ENCODE measurements around the gene BAHCC1.

BAHCC1 gene

GRCh38 chr17:81500047-81500446 is 104.8 kb downstream of the BAHCC1 start:
- DNase-seq, result no peak

DNA sequence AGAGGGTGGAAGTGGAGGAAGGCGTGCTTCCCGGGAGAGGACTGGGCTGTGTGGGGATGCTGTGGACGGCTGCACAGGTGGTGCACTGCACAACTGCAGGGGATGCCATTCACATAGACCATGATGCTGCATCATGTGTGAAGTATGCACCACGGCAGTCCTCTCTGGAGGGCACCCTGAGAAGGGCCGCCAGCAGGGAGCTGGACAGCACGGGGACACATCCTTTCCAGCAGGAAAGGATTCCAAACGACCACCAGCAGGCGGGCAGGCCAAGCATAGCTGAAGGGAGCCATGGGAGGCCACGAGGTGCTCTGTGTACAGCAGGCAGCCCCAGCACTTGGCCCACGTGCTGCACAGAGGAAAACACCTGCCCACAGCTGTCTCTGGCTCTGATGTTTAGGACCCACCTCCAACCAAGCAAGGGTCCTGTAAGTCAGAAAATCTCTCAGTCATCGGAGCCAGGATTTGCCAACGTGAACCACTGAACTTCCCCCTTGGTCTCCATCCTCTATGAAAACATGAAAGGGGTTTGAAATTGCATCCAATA is 107.3 kb downstream of the BAHCC1 start:
- no peak for DNase-seq

GRCh38 chr17:81503619-81504018 is 108.4 kb downstream of the BAHCC1 start:
- DNase-seq, result no peak

- DNase-seq, result no peak
Observed at GRCh38 chr17:81508639-81509206, 113.5 kb downstream of the BAHCC1 start.

GRCh38 chr17:81509207-81509971 is 114.1 kb downstream of the BAHCC1 start:
- DNase-seq, result peak; percentile 57

GRCh38 chr17:81509972-81510784 is 114.9 kb downstream of the BAHCC1 start:
- DNase-seq, result no peak

- DNase-seq, result peak; percentile 54
Observed at GRCh38 chr17:81510785-81511553, 115.7 kb downstream of the BAHCC1 start.

DNA sequence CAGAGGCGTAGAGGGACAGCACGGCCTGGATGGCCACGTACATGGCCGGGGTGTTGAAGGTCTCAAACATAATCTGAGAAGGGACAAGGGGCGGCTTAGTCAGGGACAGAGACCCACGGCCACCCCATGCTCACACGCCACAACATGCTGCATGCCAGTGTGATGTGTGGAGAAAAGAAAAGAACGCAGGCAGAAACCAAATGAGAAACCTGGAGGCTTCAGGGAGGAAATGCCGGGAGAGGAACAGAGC is 116.2 kb downstream of the BAHCC1 start:
- no peak for DNase-seq

GRCh38 chr17:81511804-81512561 is 116.7 kb downstream of the BAHCC1 start:
- no peak for DNase-seq

- DNase-seq, result peak; percentile 95
Observed at GRCh38 chr17:81512562-81513371, 117.5 kb downstream of the BAHCC1 start, which contains the start of gene ACTG1. Gene ACTG1 (minus strand): TSS chr17:81512799. CDS start chr17:81512354, 445 bp downstream.

DNA sequence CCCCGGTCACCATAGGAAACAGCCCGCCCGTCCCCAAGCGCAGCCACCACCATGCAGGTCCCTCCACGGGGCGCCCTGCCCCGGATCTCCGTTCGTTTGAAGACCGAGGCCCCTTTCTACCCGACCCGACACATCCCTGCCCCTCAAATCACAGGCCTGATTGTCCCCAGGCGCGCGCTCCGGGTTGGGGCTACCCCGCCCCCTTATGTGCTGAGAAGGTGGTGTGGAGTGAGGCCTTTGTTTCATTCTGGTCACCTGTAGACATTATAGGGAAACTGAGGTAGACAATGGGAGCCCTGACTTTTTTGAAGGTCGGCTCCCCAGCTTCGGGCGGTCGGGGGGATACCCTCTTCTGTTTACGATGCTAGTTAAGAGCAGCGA is 118.1 kb downstream of the BAHCC1 start:
- DNase-seq, result peak; percentile 65

DNA sequence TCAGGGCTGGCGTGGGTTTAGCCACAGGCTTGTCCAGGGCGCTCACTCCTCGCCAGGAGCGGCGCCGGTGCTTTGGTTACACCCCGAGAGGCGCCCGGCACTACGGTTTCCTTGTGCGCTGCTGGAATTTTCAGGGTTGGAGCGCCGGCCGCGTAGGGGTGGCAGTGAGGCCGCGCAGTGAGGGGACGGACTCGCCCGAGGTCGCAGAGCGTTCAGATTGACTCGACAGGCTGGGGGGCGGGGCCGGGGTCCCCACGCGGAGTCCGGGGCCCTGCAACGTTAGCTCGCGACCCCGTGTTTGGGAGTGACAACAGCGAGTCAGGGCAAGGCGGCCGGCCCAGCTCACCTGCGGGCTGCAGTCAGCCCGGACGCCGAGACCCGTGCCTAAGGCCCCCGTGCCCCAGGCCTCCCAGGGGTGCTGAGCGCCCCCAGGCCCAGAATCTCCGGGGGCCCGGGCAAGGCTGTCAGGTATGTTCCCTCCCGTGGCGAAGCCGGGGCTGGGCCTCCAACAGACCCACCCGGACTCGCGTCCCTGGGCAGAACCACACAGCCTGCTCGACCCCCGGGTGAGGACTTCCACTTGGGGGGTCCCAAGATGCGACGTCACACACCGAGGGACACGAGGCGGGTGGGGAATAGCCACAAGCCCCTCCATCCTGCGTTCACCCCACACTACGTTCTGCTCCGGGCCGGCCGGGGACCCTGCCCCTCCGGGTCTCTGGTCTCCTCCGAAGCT is 118.7 kb downstream of the BAHCC1 start:
- DNase-seq, result peak; percentile 36

DNA sequence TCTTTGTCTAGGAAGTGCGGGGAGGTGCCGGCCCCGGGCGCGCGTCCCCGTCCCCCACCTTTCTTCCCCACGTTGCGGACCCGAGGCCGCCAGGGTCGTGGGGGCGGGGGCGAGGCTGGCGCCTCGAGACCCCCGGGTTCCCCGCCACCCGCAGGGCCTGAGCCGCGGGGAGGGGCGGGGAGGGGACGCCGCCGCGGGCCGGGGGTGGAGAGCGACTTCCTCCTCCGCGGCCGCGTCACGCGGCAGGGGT is 119.2 kb downstream of the BAHCC1 start:
- no peak for DNase-seq

GRCh38 chr17:81514739-81515529 is 119.7 kb downstream of the BAHCC1 start:
- DNase-seq, result peak; percentile 77

- DNase-seq, result no peak
Observed at GRCh38 chr17:81515530-81516041, 120.3 kb downstream of the BAHCC1 start.
